Liver (tissue), 9 donors: Measurements from ENCODE around the gene SFPQ. TPM values are rescaled to one million over a fixed set of nuclear protein-coding genes. Genes with fewer than 3 reads are reported as not detected.

Experiments used
- DNase-seq: peaks from one replicate; pipeline ENCODE4 v3.0.0-alpha.2; 2017; ENCODE audit warnings: low spot score
- H3K27ac ChIP-seq, 2 donors: one replicate each; pipeline ENCODE4 v1.7.0; 2013; ENCODE audit warnings: inconsistent platforms in 2 of 2, low read length in 2 of 2, control low read depth in 1 of 2, low read depth in 1 of 2, mild to moderate bottlenecking in 1 of 2
- H3K27me3 ChIP-seq, 4 donors: one replicate each; pipeline versions ENCODE4 v1.6.1 to v1.7.0; 2013; ENCODE audit warnings: low read length in 3 of 4, inconsistent platforms in 1 of 4, mild to moderate bottlenecking in 1 of 4, moderate library complexity in 1 of 4; ENCODE audit not compliant: control insufficient read depth in 4 of 4, insufficient read depth in 4 of 4
- H3K36me3 ChIP-seq, 4 donors: one replicate each; pipeline versions ENCODE4 v1.6.1 to v1.7.0; 2013; ENCODE audit warnings: low read length in 3 of 4, mild to moderate bottlenecking in 3 of 4, low read depth in 1 of 4, moderate library complexity in 1 of 4; ENCODE audit not compliant: control insufficient read depth in 4 of 4, insufficient read depth in 3 of 4
- H3K4me1 ChIP-seq, 4 donors: one replicate each; pipeline versions ENCODE4 v1.6.1 to v1.7.0; 2013; ENCODE audit warnings: low read length in 3 of 4, mild to moderate bottlenecking in 3 of 4, moderate library complexity in 1 of 4; ENCODE audit not compliant: control insufficient read depth in 4 of 4, insufficient read depth in 4 of 4
- H3K4me3 ChIP-seq, 3 donors: one replicate each; pipeline versions ENCODE4 v1.6.1 to v1.7.0; 2013; ENCODE audit warnings: low read length in 3 of 3, control low read depth in 1 of 3, low read depth in 1 of 3, mild to moderate bottlenecking in 1 of 3
- H3K9ac ChIP-seq, 2 donors: one replicate each; pipeline ENCODE4 v1.7.0; 2013; ENCODE audit warnings: low read length in 2 of 2, mild to moderate bottlenecking in 2 of 2, moderate library complexity in 2 of 2, control low read depth in 1 of 2, low read depth in 1 of 2
- H3K9me3 ChIP-seq, 4 donors: one replicate each; pipeline versions ENCODE4 v1.6.1 to v1.7.0; 2013; ENCODE audit warnings: low read length in 3 of 4; ENCODE audit not compliant: control insufficient read depth in 4 of 4
- CTCF ChIP-seq: fragments of 150-350 bp; IDR thresholded peaks from 2 replicates; pipeline ENCODE4 v1.5.1; 2017; ENCODE audit warnings: improper control_type of control experiment, low read depth, low read length; ENCODE audit not compliant: missing input control
- EGR1 ChIP-seq, 2 donors: IDR thresholded peaks; 2 replicates each; pipeline ENCODE4 v1.6.1; 2016 to 2018; ENCODE audit warnings: antibody characterized with exemption in 2 of 2, low read depth in 2 of 2
- FOXA2 ChIP-seq: IDR thresholded peaks from 2 replicates; pipeline ENCODE4 v1.6.1; 2016; ENCODE audit warnings: antibody characterized with exemption
- GABPA ChIP-seq, 2 donors: IDR thresholded peaks in 1 of 2; conservative IDR thresholded peaks in 1 of 2; 2 replicates each; pipeline ENCODE4 v1.6.1; 2016; ENCODE audit warnings: antibody characterized with exemption in 2 of 2, mild to moderate bottlenecking in 1 of 2, moderate library complexity in 1 of 2
- HNF4G ChIP-seq: IDR thresholded peaks from 2 replicates; pipeline ENCODE4 v1.6.1; 2016; ENCODE audit warnings: antibody characterized with exemption
- JUND ChIP-seq, 2 donors: IDR thresholded peaks; 2 replicates each; pipeline ENCODE4 v1.6.1; 2016; ENCODE audit warnings: antibody characterized with exemption in 2 of 2
- MAX ChIP-seq: IDR thresholded peaks from 2 replicates; pipeline ENCODE4 v1.6.1; 2016; ENCODE audit warnings: antibody characterized with exemption
- NR2F2 ChIP-seq: IDR thresholded peaks from 2 replicates; pipeline ENCODE4 v1.6.1; 2016; ENCODE audit warnings: antibody characterized with exemption
- RAD21 ChIP-seq, 2 donors: IDR thresholded peaks; 2 replicates each; pipeline ENCODE4 v1.6.1; 2016; ENCODE audit warnings: antibody characterized with exemption in 2 of 2, mild to moderate bottlenecking in 2 of 2
- REST ChIP-seq: IDR thresholded peaks from 2 replicates; pipeline ENCODE4 v1.6.1; 2016; ENCODE audit warnings: antibody characterized with exemption, mild to moderate bottlenecking
- RXRA ChIP-seq, 2 donors: IDR thresholded peaks; 2 replicates each; pipeline ENCODE4 v1.6.1; 2017 to 2018; ENCODE audit warnings: antibody characterized with exemption in 2 of 2, mild to moderate bottlenecking in 1 of 2
- YY1 ChIP-seq: IDR thresholded peaks from 2 replicates; pipeline ENCODE4 v1.6.1; 2016; ENCODE audit warnings: antibody characterized with exemption, mild to moderate bottlenecking
- ZBTB33 ChIP-seq: IDR thresholded peaks from 2 replicates; pipeline ENCODE4 v1.6.1; 2016; ENCODE audit warnings: antibody characterized with exemption
- WGBS: extraction: QIAGEN DNeasy Blood & Tissue Kit; methylation state at CpG from one replicate; pipeline ENCODE4 v1.1.7; 2013; 5-methylcytosine and 5-hydroxymethylcytosine counted together
- polyA plus RNA-seq, 2 donors: library from polyadenylated mRNA; stranded (reverse) in 1 of 2; unstranded in 1 of 2; fragments of 200-250 nt in 1 of 2; fragments of >200 nt in 1 of 2; fragmentation: Nextera tagmentation in 1 of 2; extraction: Ambion mirVana in 1 of 2; gene quantifications; one replicate each; pipeline versions ENCODE4 v1.2.1 to v1.2.3, GENCODE V29; 2013 to 2015
- total RNA-seq, 2 donors: library from RNA; depleted of rRNA; stranded (reverse); fragments of >200 nt; gene quantifications; one replicate each; pipeline ENCODE4 v1.2.3, GENCODE V29; 2014
- donor health status: healthy.
- donor health status: healthy.
- donor health status: healthy.
- donor health status: healthy.
- donor health status: healthy.

SFPQ gene
- total and polyA plus RNA-seq, 4 donors = 29.7 to 173 (median 66.2) TPM

- 97% methylated on average over 1 of the region's 1 CpG for WGBS
- peaks cover 3 to 57% (median 32%) of the 10 kb centered on the region in 4 donors for H3K4me1 ChIP-seq
Observed at GRCh38 chr1:35175602-35176001, 17.3 kb downstream of the SFPQ start.

GRCh38 chr1:35175098-35175576 lies 17.8 kb downstream of the SFPQ start:
- Histone ChIP-seq H3K9ac (no peak overlapping the region), H3K27me3 (no peaks in the 10 kb centered on the region), H3K36me3 (peaks cover 14 to 32% (median 28%) of the 10 kb centered on the region in 4 donors), H3K4me1 (peaks cover 3 to 53% (median 29%) of the 10 kb centered on the region in 4 donors), H3K4me3 (no peak overlapping the region), H3K9me3 (no peaks in the 10 kb centered on the region), H3K27ac (no peak overlapping the region)
- TF ChIP-seq NR2F2 (no peak), REST (no peak), JUND (IDR thresholded peaks at IDR 0.05) (no peak), ZBTB33 (no peak), EGR1 (IDR thresholded peaks at IDR 0.05; ENCODE audit: low read depth in 2 of 2) (no peak)
- no peak for DNase-seq
- 63% methylated on average over 9 of the region's 9 CpGs for WGBS

More at GRCh38 chr1:35175602-35176001, 17.3 kb downstream of the SFPQ start:
- Histone ChIP-seq H3K27me3 (no peaks in the 10 kb centered on the region), H3K36me3 (peaks cover 14 to 33% (median 30%) of the 10 kb centered on the region in 4 donors), H3K9ac (no peak overlapping the region), H3K27ac (no peak overlapping the region), H3K4me3 (no peak overlapping the region), H3K9me3 (no peaks in the 10 kb centered on the region)
- DNase-seq = no peak
- TF ChIP-seq GABPA (IDR thresholded peaks at IDR 0.05 in 1 of 2, conservative IDR thresholded peaks at IDR 0.05 in 1 of 2) (no peak), RXRA (IDR thresholded peaks at IDR 0.05) (no peak), JUND (IDR thresholded peaks at IDR 0.05) (no peak), YY1 (no peak), EGR1 (IDR thresholded peaks at IDR 0.05; ENCODE audit: low read depth in 2 of 2) (no peak), HNF4G (no peak), RAD21 (IDR thresholded peaks at IDR 0.05) (no peak), CTCF (no peak), MAX (no peak), FOXA2 (no peak)
